Caco-2 (cell line): ENCODE data around the gene LIMD2. TPM values are rescaled to one million over a fixed set of nuclear protein-coding genes. Genes with fewer than 3 reads are reported as not detected.

Experiments
- BruUV-seq: library from RNA; stranded (reverse); fragments of 400-500 nt; replicated peaks from 2 replicates; lab custom pipeline; 2021; lab: Mats Ljungman, UMichigan
- CTCF ChIA-PET: fragments of 300-600 bp; sonication (Branson Sonifier 250); formaldehyde crosslinking; loops from one replicate; lab custom pipeline; 2022; ENCODE audit warnings: antibody characterized with exemption; lab: Charles Lee
- POLR2A ChIA-PET: fragments of 300-600 bp; sonication (Branson Sonifier 250); formaldehyde crosslinking; loops from one replicate; lab custom pipeline; 2022; ENCODE audit warnings: antibody characterized with exemption; lab: Charles Lee
- DNase-seq, 2 experiments: peaks; one replicate each; pipeline versions ENCODE4 v3.0.0 to v3.0.0-alpha.2; 2020 to 2022
- H3K27me3 ChIP-seq: replicated peaks from 2 replicates; pipeline ENCODE4 v1.6.0; 2011; ENCODE audit warnings: low read length; ENCODE audit not compliant: control insufficient read depth, insufficient read depth
- H3K36me3 ChIP-seq: 2 replicates; pipeline ENCODE4 v1.5.1; 2011; ENCODE audit warnings: low read length; ENCODE audit not compliant: control insufficient read depth, insufficient read depth
- H3K4me1 ChIP-seq: fragments of 250-450 bp; sonication (Bioruptor Pico); 2 replicates; pipeline ENCODE4 v1.5.1; 2020; ENCODE audit warnings: mild to moderate bottlenecking
- H3K4me3 ChIP-seq: 2 replicates; pipeline ENCODE4 v1.5.1; 2011; ENCODE audit warnings: low read depth, mild to moderate bottlenecking, control low read depth, low read length
- H3K9me3 ChIP-seq: fragments of 250-450 bp; sonication (Bioruptor Pico); 2 replicates; pipeline ENCODE4 v1.5.1; 2020; ENCODE audit warnings: mild to moderate bottlenecking, moderate library complexity
- H3K27ac Mint-ChIP-seq: one replicate; pipeline ENCODE4 v1.8.0; 2022; ENCODE audit warnings: mixed read lengths; ENCODE audit not compliant: unreplicated experiment
- H3K27me3 Mint-ChIP-seq: one replicate; pipeline ENCODE4 v1.8.0; 2022; ENCODE audit warnings: mixed read lengths; ENCODE audit not compliant: insufficient read depth, unreplicated experiment
- H3K36me3 Mint-ChIP-seq: one replicate; pipeline ENCODE4 v1.8.0; 2022; ENCODE audit warnings: mild to moderate bottlenecking, mixed read lengths; ENCODE audit not compliant: insufficient read depth, unreplicated experiment
- H3K4me1 Mint-ChIP-seq: one replicate; pipeline ENCODE4 v1.8.0; 2022; ENCODE audit warnings: low read depth, mixed read lengths; ENCODE audit not compliant: unreplicated experiment
- H3K4me3 Mint-ChIP-seq: one replicate; pipeline ENCODE4 v1.8.0; 2022; ENCODE audit warnings: mild to moderate bottlenecking, moderate library complexity, mixed read lengths; ENCODE audit not compliant: unreplicated experiment
- H3K9me3 Mint-ChIP-seq: one replicate; pipeline ENCODE4 v1.8.0; 2022; ENCODE audit warnings: mixed read lengths; ENCODE audit not compliant: unreplicated experiment
- CTCF ChIP-seq, 2 experiments: fragments of 200-600 bp in 1 of 2; IDR thresholded peaks; 1 replicate in 1 of 2; 2 replicates in 1 of 2; pipeline versions ENCODE4 v1.5.1 to v1.8.0; 2011 to 2022; ENCODE audit warnings: antibody characterized with exemption in 1 of 2, control low read depth in 1 of 2, inconsistent platforms in 1 of 2, low read depth in 1 of 2, low read length in 1 of 2, mild to moderate bottlenecking in 1 of 2, moderate library complexity in 1 of 2; ENCODE audit not compliant: insufficient read depth in 1 of 2, severe bottlenecking in 1 of 2, unreplicated experiment in 1 of 2
- intact Hi-C: fragments of 100-400 bp; cut with micrococcal nuclease; formaldehyde crosslinking; loops from one replicate; pipeline ENCODE4 v1.10.0; 2022; ENCODE audit not compliant: unreplicated experiment
- total RNA-seq: library from RNA; stranded (reverse); gene quantifications from 2 replicates; pipeline ENCODE4 v1.2.3, GENCODE V29; 2022

Gene LIMD2
- total RNA-seq, 1 experiment from 2014 or later, result 4.1 TPM

- H3K27ac Mint-ChIP-seq, result no peak overlapping the region
- no TSS peak for BruUV-seq
- no peak for DNase-seq
- no peaks in the 10 kb centered on the region for H3K36me3 Mint-ChIP-seq
- 0 out of 2 replicates have a peak, but pooled peaks cover 4% of the 10 kb centered on the region for H3K4me1 ChIP-seq
- H3K4me3 ChIP-seq, result no peak overlapping the region
- ChIA-PET POLR2A (no interaction called here), CTCF (no interaction called here)
- H3K9me3 ChIP-seq, result no peaks in the 10 kb centered on the region
- no peaks in the 10 kb centered on the region for H3K9me3 Mint-ChIP-seq
- no peaks in the 10 kb centered on the region for H3K27me3 ChIP-seq
- no peak for TF ChIP-seq CTCF (IDR thresholded peaks at IDR 0.05; ENCODE audit: insufficient read depth in 1 of 2, low read depth in 1 of 2, low read length in 1 of 2, severe bottlenecking in 1 of 2, unreplicated experiment in 1 of 2)
- no peak overlapping the region for H3K4me3 Mint-ChIP-seq
- no peaks in the 10 kb centered on the region; the same call in 1 of the 2 replicates for H3K36me3 ChIP-seq
- H3K4me1 Mint-ChIP-seq, result peaks cover 7% of the 10 kb centered on the region
- intact Hi-C loops, result no loop called here
- no peaks in the 10 kb centered on the region for H3K27me3 Mint-ChIP-seq
These were observed 27.1 kb downstream of the LIMD2 start for GRCh38 chr17:63672856-63673255.

- POLR2A ChIA-PET, result no interaction called here
- BruUV-seq, result no TSS peak
- CTCF ChIA-PET, result interaction anchor here (0.5 kb wide), 1 partner anchor 720 kb away, joined by 3 read pairs; no protein-coding TSS in a partner anchor
- H3K9me3 Mint-ChIP-seq, result no peaks in the 10 kb centered on the region
- H3K27me3 Mint-ChIP-seq, result no peaks in the 10 kb centered on the region
- Histone ChIP-seq H3K4me1 (no peaks in the 10 kb centered on the region), H3K9me3 (no peaks in the 10 kb centered on the region), H3K36me3 (no peaks in the 10 kb centered on the region; the same call in 1 of the 2 replicates), H3K4me3 (no peak overlapping the region), H3K27me3 (no peaks in the 10 kb centered on the region)
- no peak for DNase-seq
- H3K27ac Mint-ChIP-seq, result no peak overlapping the region
- no peaks in the 10 kb centered on the region for H3K4me1 Mint-ChIP-seq
- H3K4me3 Mint-ChIP-seq, result no peak overlapping the region
- intact Hi-C loops, result no loop called here
- no peak for TF ChIP-seq CTCF (IDR thresholded peaks at IDR 0.05; ENCODE audit: insufficient read depth in 1 of 2, low read depth in 1 of 2, low read length in 1 of 2, severe bottlenecking in 1 of 2, unreplicated experiment in 1 of 2)
- peaks cover 4% of the 10 kb centered on the region for H3K36me3 Mint-ChIP-seq
These were observed 34.3 kb downstream of the LIMD2 start for GRCh38 chr17:63665527-63666214.

GRCh38 chr17:63659850-63660249 lies 40.1 kb downstream of the LIMD2 start:
- Mint-ChIP-seq H3K27me3 (no peaks in the 10 kb centered on the region), H3K4me1 (no peaks in the 10 kb centered on the region), H3K27ac (no peak overlapping the region), H3K36me3 (peaks cover 6% of the 10 kb centered on the region), H3K9me3 (no peaks in the 10 kb centered on the region), H3K4me3 (no peak overlapping the region)
- H3K9me3 ChIP-seq, result no peaks in the 10 kb centered on the region
- no peaks in the 10 kb centered on the region for H3K27me3 ChIP-seq
- no peak for TF ChIP-seq CTCF (IDR thresholded peaks at IDR 0.05; ENCODE audit: insufficient read depth in 1 of 2, low read depth in 1 of 2, low read length in 1 of 2, severe bottlenecking in 1 of 2, unreplicated experiment in 1 of 2)
- BruUV-seq, result no TSS peak
- ChIA-PET POLR2A (no interaction called here), CTCF (no interaction called here)
- H3K36me3 ChIP-seq, result no peaks in the 10 kb centered on the region
- no peaks in the 10 kb centered on the region for H3K4me1 ChIP-seq
- no peak overlapping the region for H3K4me3 ChIP-seq
- intact Hi-C loops, result no loop called here
- DNase-seq, result no peak
